ENCODE data around the gene RABAC1.

DNA sequence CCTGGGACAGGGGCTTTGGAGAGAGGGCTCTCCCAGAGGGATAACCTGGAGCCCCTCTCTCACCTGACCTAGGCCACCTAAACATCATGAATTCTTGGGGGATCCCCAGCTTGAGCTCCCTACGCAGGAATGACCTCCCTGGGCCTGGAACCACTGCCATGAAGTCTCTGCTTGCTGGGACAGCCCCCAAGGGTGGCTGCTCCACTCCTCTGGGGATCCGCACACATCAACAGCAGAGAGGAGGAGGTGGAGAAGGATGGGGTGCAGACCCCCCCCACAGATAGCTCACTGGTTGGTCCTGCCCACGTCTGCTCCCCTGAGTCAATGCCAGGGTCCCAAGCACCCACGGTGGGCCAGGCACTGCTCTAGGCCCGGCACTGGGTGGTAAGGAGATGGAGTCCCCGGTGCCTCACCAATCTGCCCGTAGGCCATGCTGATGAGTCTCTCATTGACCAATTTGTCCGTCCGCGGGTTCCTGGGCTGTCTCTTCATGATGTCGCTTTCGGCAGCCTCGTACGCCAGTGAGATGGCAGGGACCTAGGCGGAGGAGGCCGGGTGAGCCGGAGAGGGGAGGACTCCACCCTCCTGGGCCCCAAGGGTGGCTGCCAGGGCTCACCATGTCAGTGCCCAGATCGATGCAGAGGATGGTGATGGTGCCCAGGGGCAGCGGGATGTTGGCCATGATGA is 10.8 kb upstream of the RABAC1 start:
- TF ChIP-seq, protein P1, sequence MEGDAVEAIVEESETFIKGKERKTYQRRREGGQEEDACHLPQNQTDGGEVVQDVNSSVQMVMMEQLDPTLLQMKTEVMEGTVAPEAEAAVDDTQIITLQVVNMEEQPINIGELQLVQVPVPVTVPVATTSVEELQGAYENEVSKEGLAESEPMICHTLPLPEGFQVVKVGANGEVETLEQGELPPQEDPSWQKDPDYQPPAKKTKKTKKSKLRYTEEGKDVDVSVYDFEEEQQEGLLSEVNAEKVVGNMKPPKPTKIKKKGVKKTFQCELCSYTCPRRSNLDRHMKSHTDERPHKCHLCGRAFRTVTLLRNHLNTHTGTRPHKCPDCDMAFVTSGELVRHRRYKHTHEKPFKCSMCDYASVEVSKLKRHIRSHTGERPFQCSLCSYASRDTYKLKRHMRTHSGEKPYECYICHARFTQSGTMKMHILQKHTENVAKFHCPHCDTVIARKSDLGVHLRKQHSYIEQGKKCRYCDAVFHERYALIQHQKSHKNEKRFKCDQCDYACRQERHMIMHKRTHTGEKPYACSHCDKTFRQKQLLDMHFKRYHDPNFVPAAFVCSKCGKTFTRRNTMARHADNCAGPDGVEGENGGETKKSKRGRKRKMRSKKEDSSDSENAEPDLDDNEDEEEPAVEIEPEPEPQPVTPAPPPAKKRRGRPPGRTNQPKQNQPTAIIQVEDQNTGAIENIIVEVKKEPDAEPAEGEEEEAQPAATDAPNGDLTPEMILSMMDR (conservative IDR thresholded peaks at IDR 0.05; ENCODE audit: low read depth, low read length): no peak
- no peak for TF ChIP-seq RAD21 (IDR thresholded peaks at IDR 0.05; ENCODE audit: low read length)
- no peak for TF ChIP-seq POLR2A (IDR thresholded peaks at IDR 0.05; ENCODE audit: low read depth, low read length)
- TF ChIP-seq BHLHE40 (IDR thresholded peaks at IDR 0.05; ENCODE audit: low read depth, low read length): no peak
- TF ChIP-seq CHD1 (IDR thresholded peaks at IDR 0.05; ENCODE audit: low read depth, low read length): no peak
- no peak for TF ChIP-seq CEBPB (IDR thresholded peaks at IDR 0.05; ENCODE audit: low read depth, low read length)
- TF ChIP-seq SMC3 (IDR thresholded peaks at IDR 0.05; ENCODE audit: low read depth, low read length): no peak
- TF ChIP-seq, protein P2, sequence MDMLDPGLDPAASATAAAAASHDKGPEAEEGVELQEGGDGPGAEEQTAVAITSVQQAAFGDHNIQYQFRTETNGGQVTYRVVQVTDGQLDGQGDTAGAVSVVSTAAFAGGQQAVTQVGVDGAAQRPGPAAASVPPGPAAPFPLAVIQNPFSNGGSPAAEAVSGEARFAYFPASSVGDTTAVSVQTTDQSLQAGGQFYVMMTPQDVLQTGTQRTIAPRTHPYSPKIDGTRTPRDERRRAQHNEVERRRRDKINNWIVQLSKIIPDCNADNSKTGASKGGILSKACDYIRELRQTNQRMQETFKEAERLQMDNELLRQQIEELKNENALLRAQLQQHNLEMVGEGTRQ (IDR thresholded peaks at IDR 0.05; ENCODE audit: low read depth, low read length): no peak
- TF ChIP-seq FOS (IDR thresholded peaks at IDR 0.05; ENCODE audit: low read depth, low read length): no peak

All from IMR-90 (cell line).